NK-92 (cell line): ENCODE data around the gene HKDC1.

ENCODE experiments used
- DNase-seq: peaks from one replicate; lab custom pipeline; 2025; ENCODE audit not compliant: unreplicated experiment; lab: John Stamatoyannopoulos, UW

The HKDC1 gene

DNA sequence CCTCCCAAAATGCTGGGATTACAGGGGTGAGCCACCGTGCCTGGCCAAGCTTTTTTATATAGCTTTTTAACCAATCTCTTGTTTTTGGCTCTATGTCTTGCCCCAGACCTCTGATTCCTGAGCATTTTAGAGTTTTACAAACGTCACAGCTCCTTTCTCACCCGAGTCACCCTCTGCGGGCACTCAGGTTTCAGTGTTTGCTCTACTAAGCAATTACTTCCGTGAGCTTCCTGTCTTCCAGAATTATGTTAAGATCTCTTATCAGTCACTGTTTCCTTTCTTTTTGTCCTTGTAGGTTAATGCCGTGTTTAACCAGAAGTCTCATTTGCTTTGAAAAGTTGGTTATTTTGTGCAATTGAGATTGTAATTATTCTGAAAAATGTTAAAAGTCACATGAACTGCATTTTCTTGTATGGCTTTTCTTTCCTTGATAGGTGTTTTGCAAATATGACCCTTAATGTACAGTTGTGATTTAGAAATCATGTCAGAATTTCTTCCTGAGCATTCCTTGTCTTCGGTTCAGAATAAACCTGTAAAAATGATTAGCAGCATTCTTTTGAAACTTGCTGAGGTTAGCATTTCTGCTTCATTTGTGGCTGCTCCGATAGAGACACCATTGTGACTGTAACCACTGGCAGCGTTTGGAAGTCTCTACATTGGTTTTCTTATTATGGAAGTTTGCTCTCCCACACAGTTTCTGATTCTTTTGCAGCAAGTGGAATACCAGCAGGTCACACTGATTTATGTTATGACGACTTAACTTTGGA lies 4.5 kb upstream of the HKDC1 start:
- no peak for DNase-seq

- DNase-seq, result no peak
Measured at GRCh38 chr10:69216577-69217118, 3.5 kb upstream of the HKDC1 start.

GRCh38 chr10:69217119-69217754 lies 2.9 kb upstream of the HKDC1 start:
- no peak for DNase-seq

DNA sequence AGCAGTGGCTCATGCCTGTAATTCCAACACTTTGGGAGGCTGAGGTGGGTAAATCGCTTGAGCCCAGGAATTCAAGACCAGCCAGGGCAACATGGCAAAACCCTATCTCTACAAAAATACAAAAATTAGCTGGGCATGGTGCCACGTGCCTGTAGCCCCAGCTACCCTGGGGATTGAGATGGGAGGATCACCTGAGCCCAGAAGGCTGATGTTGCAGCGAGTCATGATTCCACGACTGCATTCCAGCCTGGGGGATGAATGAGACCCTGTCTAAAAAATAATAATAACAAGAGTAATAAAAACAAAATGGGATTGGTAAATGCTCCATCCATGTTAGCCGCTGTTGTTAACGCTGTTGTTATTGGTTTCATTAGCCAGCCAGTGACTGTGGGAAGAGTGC lies 1.3 kb upstream of the HKDC1 start:
- no peak for DNase-seq

DNA sequence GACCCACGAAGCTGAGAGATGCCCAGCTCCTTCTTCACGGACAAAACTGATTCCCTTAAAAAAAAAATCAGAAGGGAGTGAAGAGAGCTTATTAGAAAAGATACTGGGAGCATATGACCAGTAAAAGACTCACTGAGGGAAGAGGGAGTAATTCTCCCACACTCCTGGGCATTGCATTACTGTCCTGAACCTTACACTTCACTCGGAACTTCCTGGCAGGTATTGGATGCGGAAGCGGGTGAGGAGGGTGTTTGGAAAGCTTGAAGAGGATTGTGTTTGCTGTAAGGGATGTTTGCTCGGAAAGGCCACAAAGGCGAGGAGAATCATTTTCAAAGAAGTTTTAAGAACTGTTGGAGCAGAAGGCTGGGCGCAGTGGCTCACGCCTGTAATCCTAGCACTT lies 375 bp downstream of the HKDC1 start:
- DNase-seq, result no peak

DNA sequence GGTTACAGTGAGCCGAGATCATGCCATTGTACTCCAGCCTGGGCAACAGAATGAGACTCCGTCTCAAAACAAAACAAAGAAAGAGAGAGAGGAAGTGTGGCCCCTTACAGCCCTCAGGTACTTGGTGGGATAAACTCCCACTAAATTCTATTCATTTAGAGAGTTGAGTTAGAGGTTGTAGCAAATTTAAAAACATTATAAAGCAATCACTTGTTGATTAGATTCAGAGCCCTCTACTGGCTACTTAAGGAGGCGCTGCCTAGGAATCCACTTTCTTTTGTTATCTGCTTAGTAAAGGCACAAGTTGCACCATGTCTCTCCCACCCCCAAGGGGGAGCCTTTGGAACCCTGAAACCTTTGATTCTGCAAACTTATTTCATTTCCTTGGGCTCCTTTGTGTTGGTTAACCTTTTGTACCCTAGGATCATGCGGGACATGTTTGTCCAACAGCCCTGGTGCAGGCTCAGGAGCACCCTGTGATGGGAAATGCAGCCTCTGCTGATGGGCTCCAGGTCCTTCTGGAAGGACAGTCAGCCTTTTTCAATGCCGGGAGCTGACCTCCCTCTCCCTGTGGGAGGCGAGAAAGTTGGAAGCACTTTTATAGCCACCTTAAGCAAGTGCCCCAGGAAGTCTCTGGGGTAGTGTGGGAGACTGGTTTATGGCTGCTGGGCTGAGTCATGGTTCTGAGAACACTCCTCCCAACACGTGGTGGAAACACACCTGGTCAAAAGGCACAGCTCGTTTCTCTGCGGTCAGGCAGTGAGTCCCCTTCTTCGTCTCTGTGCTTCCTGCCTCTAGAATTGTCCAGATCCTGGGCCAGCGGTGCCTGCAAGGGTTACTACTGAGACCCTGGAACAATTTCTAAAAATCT lies 2.3 kb downstream of the HKDC1 start:
- no peak for DNase-seq

GRCh38 chr10:69223028-69223342 lies 2.9 kb downstream of the HKDC1 start:
- no peak for DNase-seq

GRCh38 chr10:69224862-69225657 lies 4.9 kb downstream of the HKDC1 start:
- no peak for DNase-seq

- no peak for DNase-seq
Measured at GRCh38 chr10:69225681-69226080, 5.5 kb downstream of the HKDC1 start.

DNA sequence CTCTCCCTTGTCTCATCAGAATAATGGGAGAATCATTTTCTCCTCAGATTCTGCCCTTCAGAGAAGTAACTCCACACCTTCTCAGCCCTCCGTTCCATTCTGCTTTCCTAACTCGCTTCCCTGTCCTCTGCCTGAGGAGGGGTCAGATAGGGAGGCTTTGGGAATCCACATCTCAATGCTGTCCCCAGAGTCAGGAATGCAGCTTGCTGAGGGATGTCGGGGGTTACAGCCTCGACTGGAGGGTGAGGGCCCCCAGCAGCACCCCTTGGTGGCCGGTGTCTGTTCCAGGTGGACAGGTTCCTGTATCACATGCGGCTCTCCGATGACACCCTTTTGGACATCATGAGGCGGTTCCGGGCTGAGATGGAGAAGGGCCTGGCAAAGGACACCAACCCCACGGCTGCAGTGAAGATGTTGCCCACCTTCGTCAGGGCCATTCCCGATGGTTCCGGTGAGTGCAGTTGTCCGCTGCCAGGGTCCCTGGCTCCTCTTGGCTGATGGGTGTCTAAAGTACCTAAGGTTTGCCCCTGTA lies 6.9 kb downstream of the HKDC1 start:
- DNase-seq, result no peak

GRCh38 chr10:69228151-69228550 lies 8.0 kb downstream of the HKDC1 start:
- no peak for DNase-seq

GRCh38 chr10:69229616-69229916 lies 9.4 kb downstream of the HKDC1 start:
- DNase-seq, result no peak

GRCh38 chr10:69230128-69230527 lies 10.0 kb downstream of the HKDC1 start:
- DNase-seq, result no peak

GRCh38 chr10:69232252-69232651 lies 12.1 kb downstream of the HKDC1 start:
- no peak for DNase-seq

DNA sequence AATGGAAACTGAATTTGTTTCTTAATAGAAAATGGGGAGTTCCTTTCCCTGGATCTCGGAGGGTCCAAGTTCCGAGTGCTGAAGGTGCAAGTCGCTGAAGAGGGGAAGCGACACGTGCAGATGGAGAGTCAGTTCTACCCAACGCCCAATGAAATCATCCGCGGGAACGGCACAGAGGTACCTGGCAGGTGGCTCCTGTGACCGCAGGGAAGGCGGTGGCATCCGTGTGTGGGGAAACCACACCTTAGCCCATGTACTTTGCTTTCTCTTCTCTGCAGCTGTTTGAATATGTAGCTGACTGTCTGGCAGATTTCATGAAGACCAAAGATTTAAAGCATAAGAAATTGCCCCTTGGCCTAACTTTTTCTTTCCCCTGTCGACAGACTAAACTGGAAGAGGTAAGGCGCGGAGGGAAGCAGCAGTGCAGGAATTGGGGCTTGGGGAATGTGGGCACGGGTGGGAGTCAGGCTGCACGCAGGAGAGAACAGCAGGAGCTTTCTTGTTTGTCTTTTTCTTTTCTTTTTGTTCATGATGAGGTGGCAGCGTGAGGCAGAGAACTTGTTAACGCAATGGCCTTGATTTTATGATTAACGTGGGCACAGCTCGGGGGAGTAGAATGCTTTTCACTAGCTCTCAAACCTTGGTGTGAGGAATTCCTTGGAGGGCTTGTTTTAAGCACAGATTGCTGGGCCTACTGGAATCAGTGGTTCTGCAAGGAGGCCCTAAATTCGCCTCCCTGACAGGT lies 12.8 kb downstream of the HKDC1 start:
- no peak for DNase-seq

DNA sequence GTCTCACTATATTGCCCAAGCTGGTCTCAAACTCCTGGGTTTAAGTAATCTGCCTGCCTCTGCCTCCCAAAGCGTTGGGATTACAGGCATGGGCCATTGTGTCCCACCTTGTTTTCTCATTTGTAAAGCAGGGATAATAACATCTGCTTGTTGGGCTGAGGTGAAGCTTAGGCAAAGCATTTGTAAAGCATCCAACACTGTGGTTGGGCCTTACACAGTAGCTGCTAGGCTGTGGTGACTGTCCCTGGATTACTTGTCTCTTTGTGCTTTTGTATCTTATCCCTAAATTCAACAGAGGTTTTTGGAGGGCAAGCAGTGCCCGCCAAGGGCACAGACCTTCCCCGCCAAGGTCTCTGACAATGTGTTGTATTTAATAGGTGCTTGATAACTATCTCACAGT lies 14.3 kb downstream of the HKDC1 start:
- DNase-seq, result no peak

DNA sequence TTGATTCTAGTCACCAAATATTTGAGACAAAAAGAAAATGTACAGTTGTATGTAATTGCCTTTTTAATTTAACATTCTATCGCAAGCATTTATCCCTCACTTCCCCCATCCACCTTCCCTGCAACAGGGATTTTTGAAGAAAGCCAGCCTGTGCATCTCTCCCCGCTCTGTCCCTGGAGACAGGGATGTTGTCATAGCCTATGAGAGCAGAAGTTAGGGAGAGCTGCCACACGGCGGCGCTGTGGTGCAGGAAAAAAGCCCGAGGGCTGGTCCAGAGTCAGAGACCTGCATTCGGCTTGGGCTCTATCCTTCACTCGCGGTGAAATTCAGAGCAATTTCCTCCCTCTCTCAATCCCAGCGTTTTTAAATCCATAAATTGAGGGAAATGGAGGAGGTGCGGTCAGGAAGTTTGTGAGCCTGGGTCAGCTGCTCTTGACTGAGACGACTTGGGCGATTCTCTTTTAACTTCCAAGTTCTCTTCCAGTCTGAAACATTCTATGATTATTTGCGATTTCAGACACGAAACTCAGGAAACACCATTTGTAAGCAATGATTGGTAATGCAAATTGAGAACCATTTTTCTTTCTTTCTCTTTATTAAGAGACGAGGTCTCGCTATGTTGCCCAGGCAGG lies 17.5 kb downstream of the HKDC1 start:
- DNase-seq, result no peak

DNA sequence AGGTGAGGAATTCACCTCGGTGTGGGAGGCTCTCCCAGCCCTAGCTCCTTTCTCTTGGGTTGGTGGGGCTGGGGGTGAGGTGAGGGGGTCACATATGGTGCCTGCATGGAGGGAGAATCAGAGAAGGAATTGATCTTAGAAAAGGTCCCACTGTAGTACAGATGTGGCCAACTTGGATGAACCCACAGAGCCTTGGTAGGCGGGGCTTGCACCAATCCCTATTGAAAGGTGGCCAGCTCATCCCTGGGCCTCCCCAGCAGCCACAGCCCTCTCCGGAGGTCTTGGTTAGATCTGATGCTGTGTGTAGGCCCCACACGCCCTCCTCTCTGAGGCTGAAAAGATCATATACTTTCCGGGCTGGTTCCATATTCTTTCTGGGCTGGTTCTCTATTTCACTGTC lies 19.0 kb downstream of the HKDC1 start:
- no peak for DNase-seq

GRCh38 chr10:69239816-69240434 lies 19.8 kb downstream of the HKDC1 start:
- no peak for DNase-seq
